Measurements from ENCODE around the gene CTSL.

Gene CTSL

GRCh38 chr9:87750726-87751125 lies 24.8 kb downstream of the CTSL start (continued):
- TF ChIP-seq ATF2 (tag by site-specific recombination; IDR thresholded peaks at IDR 0.05; ENCODE audit: low read depth), result no peak
- no peak for TF ChIP-seq ZNF341 (tag by site-specific recombination; IDR thresholded peaks at IDR 0.05; ENCODE audit: low read depth)

- CTCF ChIA-PET, result no interaction called here
- no peaks in the 10 kb centered on the region for H3K36me3 ChIP-seq (ENCODE audit: control insufficient read depth in 2 of 2, insufficient read depth in 1 of 2, low read length in 2 of 2)
- POLR2A ChIA-PET, result no interaction called here
- H3K4me1 ChIP-seq (ENCODE audit: control insufficient read depth, insufficient read depth, low read length), result no peaks in the 10 kb centered on the region
- H3K27ac ChIP-seq (ENCODE audit: extremely low read depth, low read depth, low read length), result no peak overlapping the region
- no peak overlapping the region for H3K4me3 ChIP-seq (ENCODE audit: low read depth, low read length)
- H3K9me3 ChIP-seq (ENCODE audit: control insufficient read depth, insufficient read depth, low read depth, low read length), result no peaks in the 10 kb centered on the region
- TF ChIP-seq ZNF426 (tag by site-specific recombination; IDR thresholded peaks at IDR 0.05) (no peak), ZNF560 (tag by site-specific recombination; IDR thresholded peaks at IDR 0.05; ENCODE audit: borderline replicate concordance) (no peak), BCL6B (tag by site-specific recombination; IDR thresholded peaks at IDR 0.05) (no peak), HIC1 (tag by site-specific recombination; IDR thresholded peaks at IDR 0.05) (no peak), ZNF549 (tag by site-specific recombination; IDR thresholded peaks at IDR 0.05) (no peak), ZNF837 (tag by site-specific recombination; IDR thresholded peaks at IDR 0.05) (no peak), ZNF404 (tag by site-specific recombination; IDR thresholded peaks at IDR 0.05) (no peak), ZFP41 (tag by site-specific recombination; IDR thresholded peaks at IDR 0.05; ENCODE audit: borderline replicate concordance) (no peak), ZNF37A (tag by site-specific recombination; IDR thresholded peaks at IDR 0.05) (no peak), ZNF302 (tag by site-specific recombination; IDR thresholded peaks at IDR 0.05; ENCODE audit: low read depth) (no peak), ZNF529 (tag by site-specific recombination; IDR thresholded peaks at IDR 0.05; ENCODE audit: insufficient replicate concordance) (no peak), ZNF561 (tag by site-specific recombination; IDR thresholded peaks at IDR 0.05; ENCODE audit: borderline replicate concordance) (no peak), ZNF169 (tag by site-specific recombination; IDR thresholded peaks at IDR 0.05) (no peak), FEZF1 (tag by site-specific recombination; IDR thresholded peaks at IDR 0.05) (no peak), ZNF174 (tag by site-specific recombination; IDR thresholded peaks at IDR 0.05) (no peak), ZXDB (tag by site-specific recombination; IDR thresholded peaks at IDR 0.05) (no peak), ZFHX2 (tag by site-specific recombination; conservative IDR thresholded peaks at IDR 0.05) (no peak), YY2 (tag by site-specific recombination; IDR thresholded peaks at IDR 0.05) (no peak)
These were observed 25.5 kb downstream of the CTSL start for GRCh38 chr9:87751423-87751822.

GRCh38 chr9:87751868-87752267 lies 25.9 kb downstream of the CTSL start:
- Histone ChIP-seq H3K4me1 (ENCODE audit: control insufficient read depth, insufficient read depth, low read length) (no peaks in the 10 kb centered on the region), H3K36me3 (ENCODE audit: control insufficient read depth in 2 of 2, insufficient read depth in 1 of 2, low read length in 2 of 2) (no peaks in the 10 kb centered on the region)
- CTCF ChIA-PET, result no interaction called here
- TF ChIP-seq KLF17 (tag by site-specific recombination; IDR thresholded peaks at IDR 0.05) (no peak), ZNF211 (tag by site-specific recombination; IDR thresholded peaks at IDR 0.05; ENCODE audit: low read depth) (no peak), ZBTB10 (tag by site-specific recombination; IDR thresholded peaks at IDR 0.05) (no peak), ZSCAN4 (tag by site-specific recombination; IDR thresholded peaks at IDR 0.05) (no peak)

More at GRCh38 chr9:87751868-87752267, 25.9 kb downstream of the CTSL start:
- POLR2A ChIA-PET, result no interaction called here
- Histone ChIP-seq H3K27ac (ENCODE audit: extremely low read depth, low read depth, low read length) (no peak overlapping the region), H3K4me3 (ENCODE audit: low read depth, low read length) (no peak overlapping the region), H3K9me3 (ENCODE audit: control insufficient read depth, insufficient read depth, low read depth, low read length) (no peaks in the 10 kb centered on the region)
